Spleen (tissue), 11 donors: Measurements from ENCODE around the gene AGT. TPM values are rescaled to one million over a fixed set of nuclear protein-coding genes. Genes with fewer than 3 reads are reported as not detected.

Experiments used
- DNase-seq: peaks from one replicate; pipeline ENCODE4 v3.0.0-alpha.2; 2020
- H3K27ac ChIP-seq, 8 donors: fragments of 200-600 bp; sonication (generic) in 7 of 8; 1 replicate in 4 of 8; 2 replicates in 4 of 8; pipeline versions ENCODE4 v1.5.0 to v1.8.0; 2016 to 2021; ENCODE audit warnings: inconsistent platforms in 4 of 8, mild to moderate bottlenecking in 4 of 8, moderate library complexity in 1 of 8
- H3K27me3 ChIP-seq, 7 donors: fragments of 200-600 bp; sonication (generic) in 6 of 7; replicated peaks in 1 of 7; 1 replicate in 4 of 7; 2 replicates in 3 of 7; pipeline versions ENCODE4 v1.5.0 to v1.8.0; 2016 to 2021; ENCODE audit warnings: inconsistent platforms in 3 of 7, mild to moderate bottlenecking in 1 of 7
- H3K36me3 ChIP-seq, 6 donors: fragments of 200-600 bp; sonication (generic) in 5 of 6; 1 replicate in 4 of 6; 2 replicates in 2 of 6; pipeline versions ENCODE4 v1.5.0 to v1.8.0; 2016 to 2021; ENCODE audit warnings: inconsistent platforms in 2 of 6
- H3K4me1 ChIP-seq, 6 donors: fragments of 200-600 bp; sonication (generic) in 5 of 6; 1 replicate in 3 of 6; 2 replicates in 3 of 6; pipeline versions ENCODE4 v1.5.0 to v1.8.0; 2016 to 2021; ENCODE audit warnings: inconsistent platforms in 3 of 6
- H3K4me3 ChIP-seq, 8 donors: fragments of 200-600 bp; sonication (generic) in 7 of 8; 1 replicate in 4 of 8; 2 replicates in 4 of 8; pipeline versions ENCODE4 v1.5.0 to v1.8.0; 2016 to 2021; ENCODE audit warnings: inconsistent platforms in 4 of 8, mild to moderate bottlenecking in 4 of 8, moderate library complexity in 2 of 8
- H3K9me3 ChIP-seq, 8 donors: fragments of 200-600 bp; sonication (generic) in 7 of 8; 1 replicate in 4 of 8; 2 replicates in 4 of 8; pipeline versions ENCODE4 v1.5.0 to v1.8.0; 2016 to 2021; ENCODE audit warnings: inconsistent platforms in 4 of 8
- CTCF ChIP-seq, 11 experiments: fragments of 200-600 bp in 7 of 11; fragments of 450-650 bp in 4 of 11; sonication (generic) in 4 of 11; IDR thresholded peaks in 8 of 11; conservative IDR thresholded peaks in 3 of 11; 1 replicate in 7 of 11; 2 replicates in 4 of 11; pipeline versions ENCODE4 v1.4.0 to v1.8.0; 2016 to 2021; ENCODE audit warnings: antibody characterized with exemption in 11 of 11, inconsistent platforms in 4 of 11, mild to moderate bottlenecking in 1 of 11
- POLR2A ChIP-seq, 3 donors: fragments of 450-650 bp; IDR thresholded peaks; one replicate each; pipeline ENCODE4 v1.5.1; 2017; ENCODE audit warnings: antibody characterized with exemption in 3 of 3, mild to moderate bottlenecking in 1 of 3
- POLR2AphosphoS5 ChIP-seq, 3 donors: sonication (generic); formaldehyde crosslinking; IDR thresholded peaks; one replicate each; pipeline ENCODE4 v1.5.1; 2017; ENCODE audit warnings: antibody characterized with exemption in 3 of 3
- WGBS, 5 donors: extraction: QIAGEN DNeasy Blood & Tissue Kit in 3 of 5; methylation state at CpG; one replicate each; pipeline versions ENCODE4 v1.1.5 to v1.1.7; 2013 to 2018; 5-methylcytosine and 5-hydroxymethylcytosine counted together
- intact Hi-C: fragments of 100-400 bp; cut with DNase I; formaldehyde crosslinking; loops from one replicate; pipeline ENCODE4 v1.15.0; 2023; ENCODE audit warnings: low total_unique reads
- polyA plus RNA-seq, 3 donors: library from polyadenylated mRNA; stranded (reverse); fragments of 200-250 nt; gene quantifications; one replicate each; pipeline ENCODE4 v1.2.1, GENCODE V29; 2013
- total RNA-seq, 7 donors: library from RNA; depleted of rRNA in 3 of 7; stranded (reverse); fragments of >200 nt in 3 of 7; fragmentation: NEBNext Ultra II Directional in 4 of 7; extraction: Animal tissue kit (Norgen Biotek cat#: 25700) in 4 of 7; gene quantifications; one replicate each; pipeline versions ENCODE4 v1.1.0 to v1.2.1, GENCODE V29; 2016 to 2021
- donor health status: healthy with polysubstance abuse.
- donor health status: DM: no; HTN: no; CAD: no; lungs with moderate emphysema.
- donor health status: DM: no; HTN: no; CAD: no.
- donor health status: Bipolar disorder and iron deficiency.
- donor health status: healthy.
- donor health status: DM: no; HTN: no; CAD: no.
- donor health status: DM: yes; HTN: yes; CAD: no.

The AGT gene
- total and polyA plus RNA-seq, 10 donors = 0.06 to 0.26 (median 0.16) TPM; not detected in 2

DNA sequence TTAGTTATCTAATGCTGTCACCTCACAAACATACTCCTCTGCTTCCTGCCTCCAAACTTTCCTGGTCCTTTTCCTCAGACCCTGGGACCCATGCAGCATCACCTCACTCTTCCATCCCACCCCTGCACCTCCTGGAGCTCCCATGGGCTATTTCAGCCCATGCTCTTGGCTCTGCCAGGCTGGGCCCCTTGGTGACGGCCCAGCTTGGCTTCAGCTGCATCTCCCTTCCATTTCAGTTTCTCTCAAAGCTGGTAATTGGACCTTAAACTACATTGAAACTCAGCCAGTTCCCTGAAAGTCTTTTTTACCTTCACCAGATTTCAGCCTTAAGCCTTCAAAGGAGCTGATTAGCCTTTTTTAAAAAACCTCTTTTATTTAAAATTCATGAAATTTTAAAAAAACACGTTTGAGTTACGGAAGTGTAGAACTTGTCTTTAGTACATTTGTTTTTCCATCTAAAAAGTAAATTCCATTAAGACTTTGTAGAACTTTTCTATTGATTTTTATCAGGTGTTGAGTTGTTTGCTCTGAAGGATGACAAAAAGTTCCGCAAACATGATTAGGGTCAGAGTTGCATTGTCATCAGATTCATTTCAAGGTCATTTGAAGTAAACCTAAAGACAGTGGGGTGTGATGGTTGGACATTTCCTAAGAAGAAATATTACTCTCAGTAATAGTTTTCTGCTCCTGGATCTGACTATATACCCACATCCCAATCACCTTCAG is 33.5 kb downstream of the AGT start:
- H3K27me3 ChIP-seq = no peaks in the 10 kb centered on the region
- intact Hi-C loops = no loop called here
- peaks cover 0 to 21% (median 0%) of the 10 kb centered on the region in 6 donors for H3K4me1 ChIP-seq
- TF ChIP-seq POLR2A (IDR thresholded peaks at IDR 0.05) = no peak
- TF ChIP-seq POLR2AphosphoS5 (IDR thresholded peaks at IDR 0.05) = no peak
- no peak for TF ChIP-seq CTCF (IDR thresholded peaks at IDR 0.05 in 8 of 11, conservative IDR thresholded peaks at IDR 0.05 in 3 of 11)
- H3K4me3 ChIP-seq = no peak overlapping the region
- H3K36me3 ChIP-seq = peaks cover 2 to 100% (median 92%) of the 10 kb centered on the region in 6 donors
- no peak for DNase-seq
- no peaks in the 10 kb centered on the region for H3K9me3 ChIP-seq
- no peak overlapping the region for H3K27ac ChIP-seq
- 56 to 73% (median 59%) methylated on average over 4 of the region's 4 CpGs for WGBS, 5 donors

DNA sequence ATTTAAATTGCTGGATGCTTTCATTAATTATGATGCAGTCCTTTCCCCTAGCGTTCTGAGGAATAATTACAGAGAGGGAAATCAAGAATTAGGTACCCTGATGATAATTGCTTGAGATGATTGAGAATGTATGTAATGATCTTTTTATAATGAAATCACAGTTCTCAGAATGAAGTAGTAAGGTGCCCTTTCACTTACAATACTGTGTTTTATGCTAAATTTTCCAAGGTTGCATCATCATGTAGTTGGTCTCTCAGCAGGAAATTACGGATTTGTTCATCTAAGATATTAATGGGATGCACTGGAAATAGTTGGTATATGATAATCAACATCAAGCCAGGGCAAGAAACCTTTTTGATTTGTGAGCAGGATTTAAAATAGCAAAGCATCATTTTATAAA is 34.1 kb downstream of the AGT start:
- Histone ChIP-seq H3K27me3 (no peaks in the 10 kb centered on the region), H3K27ac (no peak overlapping the region), H3K9me3 (no peaks in the 10 kb centered on the region), H3K36me3 (peaks cover 2 to 100% (median 92%) of the 10 kb centered on the region in 6 donors), H3K4me3 (no peak overlapping the region), H3K4me1 (peaks cover 0 to 21% (median 0%) of the 10 kb centered on the region in 6 donors)
- 91 to 100% (median 94%) methylated on average over 2 of the region's 2 CpGs for WGBS, 5 donors
- TF ChIP-seq POLR2A (IDR thresholded peaks at IDR 0.05) (no peak), POLR2AphosphoS5 (IDR thresholded peaks at IDR 0.05) (no peak), CTCF (IDR thresholded peaks at IDR 0.05 in 8 of 11, conservative IDR thresholded peaks at IDR 0.05 in 3 of 11) (no peak)
- no peak for DNase-seq
- intact Hi-C loops = no loop called here

DNA sequence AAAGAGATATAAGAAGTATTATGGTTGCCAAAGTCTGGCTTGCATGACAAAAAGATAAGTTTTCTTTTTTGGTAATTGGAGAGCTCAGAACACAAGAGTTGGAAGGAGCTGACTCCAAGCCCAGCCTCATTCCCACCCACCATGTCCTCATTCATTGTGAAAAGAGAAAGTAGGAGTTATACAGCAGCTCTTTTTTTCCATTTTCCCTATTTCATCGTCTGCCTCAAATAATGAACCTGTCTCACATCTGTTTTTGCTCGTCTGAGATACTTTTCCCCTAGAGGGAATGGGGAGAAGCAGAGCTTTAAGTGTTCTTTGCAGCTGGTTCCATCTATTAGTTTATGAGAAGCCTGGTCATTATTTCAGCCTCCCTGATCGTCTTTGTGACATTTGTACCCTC is 34.7 kb downstream of the AGT start:
- Histone ChIP-seq H3K4me3 (no peak overlapping the region), H3K36me3 (peaks cover 2 to 100% (median 91%) of the 10 kb centered on the region in 6 donors), H3K27ac (no peak overlapping the region), H3K9me3 (no peaks in the 10 kb centered on the region), H3K4me1 (peaks cover 0 to 18% (median 0%) of the 10 kb centered on the region in 6 donors), H3K27me3 (no peaks in the 10 kb centered on the region)
- 73 to 86% (median 81%) methylated on average over 3 of the region's 3 CpGs for WGBS, 5 donors
- TF ChIP-seq CTCF (IDR thresholded peaks at IDR 0.05 in 8 of 11, conservative IDR thresholded peaks at IDR 0.05 in 3 of 11) (no peak), POLR2AphosphoS5 (IDR thresholded peaks at IDR 0.05) (no peak), POLR2A (IDR thresholded peaks at IDR 0.05) (no peak)
- no peak for DNase-seq
- intact Hi-C loops = no loop called here

DNA sequence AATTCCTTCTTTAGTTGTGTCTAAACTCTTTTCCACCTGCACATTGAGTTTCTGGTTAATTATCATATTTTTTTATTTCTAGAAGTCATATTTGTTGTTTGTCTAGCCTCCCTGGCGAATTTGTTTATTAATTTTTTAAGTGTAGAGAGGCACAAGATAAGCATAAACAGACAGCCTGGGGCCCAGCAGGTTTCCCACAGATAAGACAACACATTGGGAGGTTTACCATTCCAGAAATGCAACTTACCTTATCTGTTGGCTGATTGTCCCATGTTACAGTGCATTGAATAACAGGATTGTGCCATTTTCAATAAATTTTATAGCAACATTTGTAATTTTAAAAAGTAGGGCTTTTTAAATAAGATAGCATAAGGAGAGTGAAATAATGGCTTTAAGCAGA is 36.7 kb downstream of the AGT start:
- 91 to 100% (median 94%) methylated on average over 1 of the region's 1 CpG for WGBS, 5 donors
- peaks cover 2 to 100% (median 86%) of the 10 kb centered on the region in 6 donors for H3K36me3 ChIP-seq
- H3K9me3 ChIP-seq = no peaks in the 10 kb centered on the region
- no peaks in the 10 kb centered on the region for H3K27me3 ChIP-seq
- no peak overlapping the region for H3K4me3 ChIP-seq
- TF ChIP-seq CTCF (IDR thresholded peaks at IDR 0.05 in 8 of 11, conservative IDR thresholded peaks at IDR 0.05 in 3 of 11) (no peak), POLR2AphosphoS5 (IDR thresholded peaks at IDR 0.05) (no peak), POLR2A (IDR thresholded peaks at IDR 0.05) (no peak)
- H3K27ac ChIP-seq = no peak overlapping the region
- no peak for DNase-seq
- intact Hi-C loops = no loop called here
- peaks cover 0 to 8% (median 0%) of the 10 kb centered on the region in 6 donors for H3K4me1 ChIP-seq
